IMR-90 (cell line): Measurements from ENCODE around the gene SPRR2A. TPM values are rescaled to one million over a fixed set of nuclear protein-coding genes. Genes with fewer than 3 reads are reported as not detected.

Experiments used
- ATAC-seq: fragments of 200-7000 bp; cut with Tn5 transposase; 2 replicates; pipeline ENCODE4 v1.9.1; 2020; ENCODE audit warnings: low read depth, mild to moderate bottlenecking, moderate library complexity
- BruUV-seq: library from RNA; stranded (reverse); fragments of 400-500 nt; replicated peaks from 2 replicates; lab custom pipeline; 2021; lab: Mats Ljungman, UMichigan
- CTCF ChIA-PET: fragments of 300-600 bp; formaldehyde crosslinking; extraction: SDS; loops from one replicate; lab custom pipeline; 2021; ENCODE audit warnings: antibody characterized with exemption; lab: Yijun Ruan, JAX
- POLR2A ChIA-PET: fragments of 300-600 bp; sonication (Branson Sonifier 250); formaldehyde crosslinking; loops from one replicate; lab custom pipeline; 2022; ENCODE audit warnings: antibody characterized with exemption; ENCODE audit not compliant: unreplicated experiment; lab: Charles Lee
- DNase-seq: peaks from one replicate; pipeline ENCODE4 v3.0.0; 2013
- H2AFZ ChIP-seq: replicated peaks from 2 replicates; pipeline ENCODE3; 2013; ENCODE audit warnings: low read length, mild to moderate bottlenecking; ENCODE audit not compliant: poor library complexity
- H2AK5ac ChIP-seq: 2 replicates; pipeline ENCODE4 v1.6.1; 2013; ENCODE audit warnings: low read depth, low read length, inconsistent platforms
- H2AK9ac ChIP-seq: replicated peaks from 2 replicates; pipeline ENCODE3; 2013; ENCODE audit warnings: mild to moderate bottlenecking, low read depth, low read length, moderate library complexity; ENCODE audit not compliant: poor library complexity
- H2BK120ac ChIP-seq: 2 replicates; pipeline ENCODE4 v1.6.1; 2013; ENCODE audit warnings: low read depth, low read length, inconsistent platforms
- H2BK15ac ChIP-seq: 3 replicates; pipeline ENCODE4 v1.6.1; 2013; ENCODE audit warnings: low read depth, low read length, inconsistent platforms
- H2BK20ac ChIP-seq: 2 replicates; pipeline ENCODE4 v1.6.1; 2013; ENCODE audit warnings: low read depth, mild to moderate bottlenecking, inconsistent platforms, low read length, moderate library complexity
- H2BK5ac ChIP-seq: 2 replicates; pipeline ENCODE4 v1.6.1; 2013; ENCODE audit warnings: mild to moderate bottlenecking, low read depth, low read length, inconsistent platforms; ENCODE audit not compliant: poor library complexity, severe bottlenecking
- H3K14ac ChIP-seq: replicated peaks from 2 replicates; pipeline ENCODE4 v1.6.1; 2013; ENCODE audit warnings: low read depth, low read length, inconsistent platforms
- H3K18ac ChIP-seq: 2 replicates; pipeline ENCODE4 v1.6.1; 2013; ENCODE audit warnings: low read depth, low read length, control low read depth
- H3K23ac ChIP-seq: 2 replicates; pipeline ENCODE4 v1.6.1; 2013; ENCODE audit warnings: low read depth, low read length, inconsistent platforms
- H3K27ac ChIP-seq: 2 replicates; pipeline ENCODE4 v1.5.1; 2013; ENCODE audit warnings: mild to moderate bottlenecking, control low read depth, low read length; ENCODE audit not compliant: insufficient read depth
- H3K27me3 ChIP-seq: 2 replicates; pipeline ENCODE4 v1.6.1; 2013; ENCODE audit warnings: low read length; ENCODE audit not compliant: control insufficient read depth, insufficient read depth
- H3K36me3 ChIP-seq: 2 replicates; pipeline ENCODE4 v1.6.1; 2013; ENCODE audit warnings: low read length, mixed read lengths; ENCODE audit not compliant: control insufficient read depth, insufficient read depth
- H3K4ac ChIP-seq: 2 replicates; pipeline ENCODE4 v1.6.1; 2013; ENCODE audit warnings: low read depth, low read length, inconsistent platforms
- H3K4me1 ChIP-seq: 2 replicates; pipeline ENCODE4 v1.6.1; 2013; ENCODE audit warnings: low read length, mixed read lengths; ENCODE audit not compliant: control insufficient read depth, insufficient read depth
- H3K4me2 ChIP-seq: 2 replicates; pipeline ENCODE4 v1.6.1; 2013; ENCODE audit warnings: low read depth, mild to moderate bottlenecking, control low read depth, low read length, moderate library complexity
- H3K4me3 ChIP-seq: 2 replicates; pipeline ENCODE4 v1.5.1; 2013; ENCODE audit warnings: low read depth, mild to moderate bottlenecking, control low read depth, low read length, moderate library complexity; ENCODE audit not compliant: insufficient read depth
- H3K56ac ChIP-seq: 2 replicates; pipeline ENCODE4 v1.6.1; 2013; ENCODE audit warnings: low read length, inconsistent platforms; ENCODE audit not compliant: insufficient read depth; ENCODE audit errors: extremely low read depth
- H3K79me1 ChIP-seq, 2 experiments: 2 replicates each; pipeline ENCODE4 v1.6.1; 2013; ENCODE audit warnings: low read length in 2 of 2, inconsistent platforms in 1 of 2, low read depth in 1 of 2
- H3K9ac ChIP-seq: 2 replicates; pipeline ENCODE4 v1.6.1; 2013; ENCODE audit warnings: low read depth, low read length, control low read depth
- H3K9me1 ChIP-seq: 2 replicates; pipeline ENCODE4 v1.6.1; 2013; ENCODE audit warnings: low read length, inconsistent platforms; ENCODE audit not compliant: insufficient read depth
- H3K9me3 ChIP-seq: 2 replicates; pipeline ENCODE4 v1.6.1; 2013; ENCODE audit warnings: low read length; ENCODE audit not compliant: control insufficient read depth, insufficient read depth
- H4K20me1 ChIP-seq: 2 replicates; pipeline ENCODE4 v1.6.1; 2013; ENCODE audit warnings: low read length, inconsistent platforms; ENCODE audit not compliant: insufficient read depth
- H4K5ac ChIP-seq: 2 replicates; pipeline ENCODE4 v1.6.1; 2013; ENCODE audit warnings: mild to moderate bottlenecking, low read depth, low read length, control low read depth
- H4K8ac ChIP-seq, 2 experiments: 2 replicates each; pipeline ENCODE4 v1.6.1; 2013; ENCODE audit warnings: low read depth in 2 of 2, low read length in 2 of 2, control low read depth in 1 of 2, inconsistent platforms in 1 of 2
- H4K91ac ChIP-seq: 2 replicates; pipeline ENCODE4 v1.6.1; 2013; ENCODE audit warnings: low read depth, low read length, inconsistent platforms; ENCODE audit not compliant: insufficient read depth
- BHLHE40 ChIP-seq: fragments of 150-350 bp; IDR thresholded peaks from 2 replicates; pipeline ENCODE4 v1.6.1; 2016; ENCODE audit warnings: mild to moderate bottlenecking, low read depth, low read length
- CEBPB ChIP-seq: IDR thresholded peaks from 2 replicates; pipeline ENCODE4 v1.6.1; 2012; ENCODE audit warnings: low read depth, low read length, improper control_type of control experiment
- CHD1 ChIP-seq: IDR thresholded peaks from 2 replicates; pipeline ENCODE4 v1.6.1; 2012; ENCODE audit warnings: low read depth, low read length, improper control_type of control experiment
- FOS ChIP-seq: fragments of 150-350 bp; IDR thresholded peaks from 2 replicates; pipeline ENCODE4 v1.6.1; 2016; ENCODE audit warnings: low read depth, low read length
- MAFK ChIP-seq: IDR thresholded peaks from 2 replicates; pipeline ENCODE4 v1.6.1; 2012; ENCODE audit warnings: low read depth, low read length, improper control_type of control experiment
- MAZ ChIP-seq: IDR thresholded peaks from 2 replicates; pipeline ENCODE4 v1.6.1; 2012; ENCODE audit warnings: low read depth, mild to moderate bottlenecking, low read length, improper control_type of control experiment, moderate library complexity, borderline replicate concordance
- MXI1 ChIP-seq: IDR thresholded peaks from 2 replicates; pipeline ENCODE4 v1.6.1; 2012; ENCODE audit warnings: low read depth, mild to moderate bottlenecking, low read length, moderate library complexity, borderline replicate concordance
- NFE2L2 ChIP-seq: fragments of 150-350 bp; IDR thresholded peaks from 2 replicates; pipeline ENCODE4 v1.6.1; 2016; ENCODE audit warnings: low read depth, mild to moderate bottlenecking, low read length
- POLR2A ChIP-seq: IDR thresholded peaks from 2 replicates; pipeline ENCODE4 v1.6.1; 2012; ENCODE audit warnings: mild to moderate bottlenecking, low read depth, low read length
- RAD21 ChIP-seq: IDR thresholded peaks from 2 replicates; pipeline ENCODE4 v1.6.1; 2012; ENCODE audit warnings: low read length, improper control_type of control experiment
- RCOR1 ChIP-seq: IDR thresholded peaks from 2 replicates; pipeline ENCODE4 v1.6.1; 2012; ENCODE audit warnings: mild to moderate bottlenecking, low read length, improper control_type of control experiment; ENCODE audit not compliant: insufficient replicate concordance
- RFX5 ChIP-seq: IDR thresholded peaks from 2 replicates; pipeline ENCODE4 v1.8.0; 2012; ENCODE audit warnings: low read depth, mild to moderate bottlenecking, low read length, moderate library complexity
- WGBS, 2 experiments: methylation state at CpG; one replicate each; pipeline versions ENCODE4 v1.1.5 to v1.1.7; 2013; ENCODE audit warnings: missing lambda C conversion rate in 2 of 2; ENCODE audit not compliant: insufficient read length in 1 of 2; ENCODE audit errors: extremely low coverage in 2 of 2; 5-methylcytosine and 5-hydroxymethylcytosine counted together
- dilution Hi-C: fragments of 300-500 bp; cut with HindIII; formaldehyde crosslinking; loops from one replicate; pipeline ENCODE4 v1.14.3; 2018; ENCODE audit warnings: low sequenced_read_pairs; ENCODE audit not compliant: unreplicated experiment
- in situ Hi-C: fragments of 300-500 bp; cut with MboI; formaldehyde crosslinking; loops from 3 replicates; pipeline ENCODE4 v1.14.3; 2019; ENCODE audit warnings: low sequenced_read_pairs, inconsistent platforms, mixed read lengths
- intact Hi-C: fragments of 100-400 bp; cut with micrococcal nuclease; formaldehyde crosslinking; loops from 2 replicates; pipeline ENCODE4 v1.10.0; 2022
- polyA plus RNA-seq, 3 experiments: library from polyadenylated mRNA; depleted of rRNA; stranded (reverse); fragments of >200 nt; gene quantifications; 2 replicates each; pipeline ENCODE4 v1.2.3, GENCODE V29; 2012; ENCODE audit warnings: low replicate concordance in 1 of 3
- total RNA-seq: library from RNA; depleted of rRNA; stranded (reverse); fragments of >200 nt; gene quantifications from 2 replicates; pipeline ENCODE4 v1.2.3, GENCODE V29; 2012
- TF ChIP-seq, protein P1 (sequence below): fragments of 150-350 bp; IDR thresholded peaks from 2 replicates; pipeline ENCODE4 v1.6.1; 2016; ENCODE audit warnings: low read depth, mild to moderate bottlenecking, low read length, moderate library complexity, borderline replicate concordance
- TF ChIP-seq, protein P2 (sequence below): fragments of 150-350 bp; IDR thresholded peaks from 2 replicates; pipeline ENCODE4 v1.6.1; 2017; ENCODE audit warnings: mild to moderate bottlenecking, antibody characterized with exemption, low read length, low read depth
- TF ChIP-seq, protein P3 (sequence below): conservative IDR thresholded peaks from 2 replicates; pipeline ENCODE4 v1.5.1; 2012; ENCODE audit warnings: mild to moderate bottlenecking, low read depth, low read length, improper control_type of control experiment

SPRR2A gene
- total and polyA plus RNA-seq, 2 of the 4 experiments (the other 2 are of a cell fraction) = not detected

DNA sequence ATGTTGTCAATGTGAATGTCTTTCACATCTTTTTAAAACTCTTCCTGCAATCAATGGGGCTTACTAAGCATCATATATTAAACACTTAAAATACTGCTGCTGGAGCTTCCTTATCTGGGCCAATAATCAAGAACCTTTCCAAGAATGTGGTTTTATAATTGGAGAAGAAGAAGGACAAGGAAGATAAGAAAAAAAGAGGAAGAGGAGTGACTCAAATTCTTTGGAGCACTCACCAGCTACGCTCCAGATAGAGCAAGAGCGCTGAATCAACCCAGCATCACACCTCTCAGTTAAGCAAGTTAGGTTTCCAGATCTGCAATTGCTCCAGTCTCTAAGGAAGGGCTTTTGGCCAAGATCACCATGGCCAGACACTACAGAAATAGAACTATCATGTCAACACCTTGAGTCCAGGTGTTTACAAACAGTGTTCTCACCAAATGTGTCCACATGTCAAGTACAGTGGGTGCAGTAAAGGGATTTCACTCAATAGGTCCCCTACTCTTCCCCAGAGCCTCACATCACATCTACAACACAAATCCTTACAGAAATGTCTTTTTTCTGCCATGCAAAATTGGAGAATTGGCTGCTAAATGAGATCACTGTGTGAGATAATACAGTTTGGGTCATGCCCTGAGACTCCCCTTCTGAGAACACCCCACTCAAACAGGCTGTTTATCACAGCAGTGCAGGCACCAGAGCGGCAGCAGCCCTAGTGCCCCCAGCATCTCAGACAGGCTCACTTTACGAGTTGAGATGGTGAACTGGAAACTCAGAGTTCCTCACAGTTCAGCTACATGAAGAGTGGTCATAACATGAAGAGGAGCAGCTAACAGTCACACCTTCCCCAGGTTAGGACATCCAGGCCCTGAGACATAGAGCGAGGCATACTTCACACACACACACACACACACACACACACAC is 15.8 kb upstream of the SPRR2A start:
- in situ Hi-C loops (no loop called here), intact Hi-C loops (no loop called here), dilution Hi-C loops (no loop called here)
- Histone ChIP-seq H3K14ac (no peak overlapping the region), H3K4me1 (no peaks in the 10 kb centered on the region), H3K23ac (no peak overlapping the region), H3K18ac (no peak overlapping the region), H4K20me1 (no peaks in the 10 kb centered on the region), H3K4me3 (no peak overlapping the region), H2BK120ac (no peak overlapping the region), H2AK9ac (no peak overlapping the region), H3K9me1 (no peaks in the 10 kb centered on the region), H4K91ac (no peak overlapping the region), H3K9me3 (no peaks in the 10 kb centered on the region), H2AK5ac (no peak overlapping the region), H3K27ac (no peak overlapping the region), H3K36me3 (no peaks in the 10 kb centered on the region), H4K8ac (no peak overlapping the region), H3K27me3 (no peaks in the 10 kb centered on the region), H3K4me2 (no peak overlapping the region), H3K4ac (no peak overlapping the region), H2BK5ac (no peak overlapping the region), H3K56ac (no peak overlapping the region), H3K9ac (no peak overlapping the region), H2BK15ac (no peak overlapping the region), H3K79me1 (no peaks in the 10 kb centered on the region), H4K5ac (no peak overlapping the region), H2AFZ (no peak overlapping the region), H2BK20ac (no peak overlapping the region)
- DNase-seq (no peak), ATAC-seq (no peak)
- CTCF ChIA-PET = no interaction called here
- POLR2A ChIA-PET = no interaction called here
- WGBS, 2 experiments = no CpG with 5 or more reads among the region's 5 CpGs
- no TSS peak for BruUV-seq
- TF ChIP-seq POLR2A = no peak
- TF ChIP-seq, protein P1, sequence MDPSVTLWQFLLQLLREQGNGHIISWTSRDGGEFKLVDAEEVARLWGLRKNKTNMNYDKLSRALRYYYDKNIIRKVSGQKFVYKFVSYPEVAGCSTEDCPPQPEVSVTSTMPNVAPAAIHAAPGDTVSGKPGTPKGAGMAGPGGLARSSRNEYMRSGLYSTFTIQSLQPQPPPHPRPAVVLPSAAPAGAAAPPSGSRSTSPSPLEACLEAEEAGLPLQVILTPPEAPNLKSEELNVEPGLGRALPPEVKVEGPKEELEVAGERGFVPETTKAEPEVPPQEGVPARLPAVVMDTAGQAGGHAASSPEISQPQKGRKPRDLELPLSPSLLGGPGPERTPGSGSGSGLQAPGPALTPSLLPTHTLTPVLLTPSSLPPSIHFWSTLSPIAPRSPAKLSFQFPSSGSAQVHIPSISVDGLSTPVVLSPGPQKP = no peak
- TF ChIP-seq NFE2L2 = no peak
- TF ChIP-seq, protein P2, sequence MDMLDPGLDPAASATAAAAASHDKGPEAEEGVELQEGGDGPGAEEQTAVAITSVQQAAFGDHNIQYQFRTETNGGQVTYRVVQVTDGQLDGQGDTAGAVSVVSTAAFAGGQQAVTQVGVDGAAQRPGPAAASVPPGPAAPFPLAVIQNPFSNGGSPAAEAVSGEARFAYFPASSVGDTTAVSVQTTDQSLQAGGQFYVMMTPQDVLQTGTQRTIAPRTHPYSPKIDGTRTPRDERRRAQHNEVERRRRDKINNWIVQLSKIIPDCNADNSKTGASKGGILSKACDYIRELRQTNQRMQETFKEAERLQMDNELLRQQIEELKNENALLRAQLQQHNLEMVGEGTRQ = no peak
- TF ChIP-seq CEBPB = no peak
- no peak for TF ChIP-seq MAZ
- no peak for TF ChIP-seq BHLHE40
- no peak for TF ChIP-seq CHD1
- TF ChIP-seq RCOR1 = no peak
- no peak for TF ChIP-seq MXI1
- TF ChIP-seq MAFK = no peak
- TF ChIP-seq, protein P3, sequence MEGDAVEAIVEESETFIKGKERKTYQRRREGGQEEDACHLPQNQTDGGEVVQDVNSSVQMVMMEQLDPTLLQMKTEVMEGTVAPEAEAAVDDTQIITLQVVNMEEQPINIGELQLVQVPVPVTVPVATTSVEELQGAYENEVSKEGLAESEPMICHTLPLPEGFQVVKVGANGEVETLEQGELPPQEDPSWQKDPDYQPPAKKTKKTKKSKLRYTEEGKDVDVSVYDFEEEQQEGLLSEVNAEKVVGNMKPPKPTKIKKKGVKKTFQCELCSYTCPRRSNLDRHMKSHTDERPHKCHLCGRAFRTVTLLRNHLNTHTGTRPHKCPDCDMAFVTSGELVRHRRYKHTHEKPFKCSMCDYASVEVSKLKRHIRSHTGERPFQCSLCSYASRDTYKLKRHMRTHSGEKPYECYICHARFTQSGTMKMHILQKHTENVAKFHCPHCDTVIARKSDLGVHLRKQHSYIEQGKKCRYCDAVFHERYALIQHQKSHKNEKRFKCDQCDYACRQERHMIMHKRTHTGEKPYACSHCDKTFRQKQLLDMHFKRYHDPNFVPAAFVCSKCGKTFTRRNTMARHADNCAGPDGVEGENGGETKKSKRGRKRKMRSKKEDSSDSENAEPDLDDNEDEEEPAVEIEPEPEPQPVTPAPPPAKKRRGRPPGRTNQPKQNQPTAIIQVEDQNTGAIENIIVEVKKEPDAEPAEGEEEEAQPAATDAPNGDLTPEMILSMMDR = no peak
- TF ChIP-seq FOS = no peak
- no peak for TF ChIP-seq RFX5
- no peak for TF ChIP-seq RAD21
